Osteocyte (in vitro differentiated cells): ENCODE data around the gene CELF3. TPM values are rescaled to one million over a fixed set of nuclear protein-coding genes. Genes with fewer than 3 reads are reported as not detected.
"Not testable (repeated sequence)": the region's sequence is repeated elsewhere in the genome, so short reads cannot be mapped to it uniquely, and the experiment has no call there.

Experiments
- DNase-seq: peaks from one replicate; pipeline ENCODE4 v3.0.0; 2021; ENCODE audit warnings: mixed read lengths; ENCODE audit not compliant: unreplicated experiment; ENCODE audit errors: extremely low spot score
- H3K27ac Mint-ChIP-seq: one replicate; pipeline ENCODE4 v1.8.0; 2021; ENCODE audit warnings: mild to moderate bottlenecking, mixed read lengths; ENCODE audit not compliant: unreplicated experiment
- H3K27me3 Mint-ChIP-seq: one replicate; pipeline ENCODE4 v1.8.0; 2021; ENCODE audit warnings: mixed read lengths; ENCODE audit not compliant: unreplicated experiment
- H3K36me3 Mint-ChIP-seq: one replicate; pipeline ENCODE4 v1.8.0; 2021; ENCODE audit warnings: mixed read lengths; ENCODE audit not compliant: unreplicated experiment
- H3K4me1 Mint-ChIP-seq: one replicate; pipeline ENCODE4 v1.8.0; 2021; ENCODE audit warnings: mixed read lengths; ENCODE audit not compliant: unreplicated experiment
- H3K4me3 Mint-ChIP-seq: one replicate; pipeline ENCODE4 v1.8.0; 2021; ENCODE audit warnings: mild to moderate bottlenecking, moderate library complexity, mixed read lengths; ENCODE audit not compliant: unreplicated experiment
- H3K9me3 Mint-ChIP-seq: one replicate; pipeline ENCODE4 v1.8.0; 2021; ENCODE audit warnings: mixed read lengths; ENCODE audit not compliant: unreplicated experiment
- CTCF ChIP-seq: fragments of 200-600 bp; sonication (generic); IDR thresholded peaks from 2 replicates; pipeline ENCODE4 v1.5.0; 2021; ENCODE audit warnings: antibody characterized with exemption, mild to moderate bottlenecking, moderate library complexity
- total RNA-seq: library from RNA; stranded (reverse); gene quantifications from 2 replicates; pipeline ENCODE4 v1.2.1, GENCODE V29; 2021

CELF3 gene
- total RNA-seq, 1 donor from 2014 or later = not detected

DNA sequence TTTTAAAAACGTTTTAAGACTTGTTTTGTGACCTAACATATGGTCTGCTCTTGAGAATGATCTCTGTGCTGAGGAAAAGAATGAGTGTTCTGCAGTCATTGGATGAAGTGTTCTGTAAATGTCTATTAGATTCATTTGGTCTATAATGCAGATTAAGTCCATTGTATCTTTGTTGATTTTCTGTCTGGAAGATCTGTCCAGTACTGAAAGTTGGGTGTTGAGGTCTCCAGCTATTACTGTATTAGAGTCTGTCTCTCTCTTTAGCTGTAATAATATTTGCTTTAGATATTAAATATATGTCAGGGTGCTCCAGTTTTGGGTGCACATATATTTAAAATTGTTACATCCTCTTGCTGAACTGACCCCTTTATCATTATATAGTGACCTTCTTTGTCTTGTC is 43.2 kb downstream of the CELF3 start:
- Mint-ChIP-seq H3K27ac (no peak overlapping the region), H3K36me3 (peaks cover 42% of the 10 kb centered on the region), H3K4me3 (no peak overlapping the region), H3K27me3 (no peaks in the 10 kb centered on the region), H3K4me1 (peaks cover 2% of the 10 kb centered on the region), H3K9me3 (peaks cover 18% of the 10 kb centered on the region)
- DNase-seq = no peak
- no peak for TF ChIP-seq CTCF

- Mint-ChIP-seq H3K36me3 (peaks cover 53% of the 10 kb centered on the region), H3K9me3 (peaks cover 18% of the 10 kb centered on the region), H3K4me1 (peaks cover 13% of the 10 kb centered on the region)
- H3K27me3 Mint-ChIP-seq, DNase-seq, H3K4me3 Mint-ChIP-seq, H3K27ac Mint-ChIP-seq: not testable (repeated sequence)
Observed at GRCh38 chr1:151670036-151670675, 46.4 kb downstream of the CELF3 start.

GRCh38 chr1:151668090-151668489 is 48.5 kb downstream of the CELF3 start:
- Mint-ChIP-seq H3K4me1 (peaks cover 13% of the 10 kb centered on the region), H3K36me3 (peaks cover 50% of the 10 kb centered on the region)
- TF ChIP-seq CTCF = no peak

GRCh38 chr1:151661751-151662150 is 54.9 kb downstream of the CELF3 start:
- no peak for DNase-seq
- H3K36me3 Mint-ChIP-seq = peaks cover 37% of the 10 kb centered on the region

More at GRCh38 chr1:151668090-151668489, 48.5 kb downstream of the CELF3 start:
- Mint-ChIP-seq H3K27me3 (no peaks in the 10 kb centered on the region), H3K9me3 (peaks cover 13% of the 10 kb centered on the region), H3K4me3 (no peak overlapping the region), H3K27ac (no peak overlapping the region)
- no peak for DNase-seq

GRCh38 chr1:151655371-151655770 is 61.2 kb downstream of the CELF3 start:
- Mint-ChIP-seq H3K27ac (no peak overlapping the region), H3K36me3 (peaks cover 18% of the 10 kb centered on the region), H3K4me1 (peaks cover 3% of the 10 kb centered on the region), H3K4me3 (no peak overlapping the region), H3K9me3 (peaks cover 10% of the 10 kb centered on the region), H3K27me3 (no peaks in the 10 kb centered on the region)
- no peak for TF ChIP-seq CTCF
- DNase-seq = no peak

More at GRCh38 chr1:151661751-151662150, 54.9 kb downstream of the CELF3 start:
- TF ChIP-seq CTCF = no peak
- Mint-ChIP-seq H3K9me3 (no peaks in the 10 kb centered on the region), H3K27me3 (no peaks in the 10 kb centered on the region), H3K27ac (no peak overlapping the region), H3K4me3 (no peak overlapping the region), H3K4me1 (peaks cover 5% of the 10 kb centered on the region)
